Astrocyte of the cerebellum (primary cell): ENCODE measurements around the gene FANCM.

Source experiments
- DNase-seq: peaks from one replicate; pipeline ENCODE4 v3.0.0-alpha.2; 2011; ENCODE audit warnings: low read depth
- H3K4me3 ChIP-seq: 2 replicates; pipeline ENCODE4 v1.5.1; 2011; ENCODE audit warnings: mild to moderate bottlenecking, low read depth, low read length, moderate library complexity
- in situ Hi-C: cut with HindIII; loops from 2 replicates; pipeline ENCODE4 v1.10.0; 2017; ENCODE audit warnings: low sequenced_read_pairs
- TF ChIP-seq, protein P1 (sequence below): IDR thresholded peaks from 2 replicates; pipeline ENCODE4 v1.5.1; 2012; ENCODE audit warnings: low read length, low read depth, moderate library complexity, mild to moderate bottlenecking; ENCODE audit errors: missing control alignments

FANCM gene, protein sequence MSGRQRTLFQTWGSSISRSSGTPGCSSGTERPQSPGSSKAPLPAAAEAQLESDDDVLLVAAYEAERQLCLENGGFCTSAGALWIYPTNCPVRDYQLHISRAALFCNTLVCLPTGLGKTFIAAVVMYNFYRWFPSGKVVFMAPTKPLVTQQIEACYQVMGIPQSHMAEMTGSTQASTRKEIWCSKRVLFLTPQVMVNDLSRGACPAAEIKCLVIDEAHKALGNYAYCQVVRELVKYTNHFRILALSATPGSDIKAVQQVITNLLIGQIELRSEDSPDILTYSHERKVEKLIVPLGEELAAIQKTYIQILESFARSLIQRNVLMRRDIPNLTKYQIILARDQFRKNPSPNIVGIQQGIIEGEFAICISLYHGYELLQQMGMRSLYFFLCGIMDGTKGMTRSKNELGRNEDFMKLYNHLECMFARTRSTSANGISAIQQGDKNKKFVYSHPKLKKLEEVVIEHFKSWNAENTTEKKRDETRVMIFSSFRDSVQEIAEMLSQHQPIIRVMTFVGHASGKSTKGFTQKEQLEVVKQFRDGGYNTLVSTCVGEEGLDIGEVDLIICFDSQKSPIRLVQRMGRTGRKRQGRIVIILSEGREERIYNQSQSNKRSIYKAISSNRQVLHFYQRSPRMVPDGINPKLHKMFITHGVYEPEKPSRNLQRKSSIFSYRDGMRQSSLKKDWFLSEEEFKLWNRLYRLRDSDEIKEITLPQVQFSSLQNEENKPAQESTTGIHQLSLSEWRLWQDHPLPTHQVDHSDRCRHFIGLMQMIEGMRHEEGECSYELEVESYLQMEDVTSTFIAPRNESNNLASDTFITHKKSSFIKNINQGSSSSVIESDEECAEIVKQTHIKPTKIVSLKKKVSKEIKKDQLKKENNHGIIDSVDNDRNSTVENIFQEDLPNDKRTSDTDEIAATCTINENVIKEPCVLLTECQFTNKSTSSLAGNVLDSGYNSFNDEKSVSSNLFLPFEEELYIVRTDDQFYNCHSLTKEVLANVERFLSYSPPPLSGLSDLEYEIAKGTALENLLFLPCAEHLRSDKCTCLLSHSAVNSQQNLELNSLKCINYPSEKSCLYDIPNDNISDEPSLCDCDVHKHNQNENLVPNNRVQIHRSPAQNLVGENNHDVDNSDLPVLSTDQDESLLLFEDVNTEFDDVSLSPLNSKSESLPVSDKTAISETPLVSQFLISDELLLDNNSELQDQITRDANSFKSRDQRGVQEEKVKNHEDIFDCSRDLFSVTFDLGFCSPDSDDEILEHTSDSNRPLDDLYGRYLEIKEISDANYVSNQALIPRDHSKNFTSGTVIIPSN (N-terminal part only)

DNA sequence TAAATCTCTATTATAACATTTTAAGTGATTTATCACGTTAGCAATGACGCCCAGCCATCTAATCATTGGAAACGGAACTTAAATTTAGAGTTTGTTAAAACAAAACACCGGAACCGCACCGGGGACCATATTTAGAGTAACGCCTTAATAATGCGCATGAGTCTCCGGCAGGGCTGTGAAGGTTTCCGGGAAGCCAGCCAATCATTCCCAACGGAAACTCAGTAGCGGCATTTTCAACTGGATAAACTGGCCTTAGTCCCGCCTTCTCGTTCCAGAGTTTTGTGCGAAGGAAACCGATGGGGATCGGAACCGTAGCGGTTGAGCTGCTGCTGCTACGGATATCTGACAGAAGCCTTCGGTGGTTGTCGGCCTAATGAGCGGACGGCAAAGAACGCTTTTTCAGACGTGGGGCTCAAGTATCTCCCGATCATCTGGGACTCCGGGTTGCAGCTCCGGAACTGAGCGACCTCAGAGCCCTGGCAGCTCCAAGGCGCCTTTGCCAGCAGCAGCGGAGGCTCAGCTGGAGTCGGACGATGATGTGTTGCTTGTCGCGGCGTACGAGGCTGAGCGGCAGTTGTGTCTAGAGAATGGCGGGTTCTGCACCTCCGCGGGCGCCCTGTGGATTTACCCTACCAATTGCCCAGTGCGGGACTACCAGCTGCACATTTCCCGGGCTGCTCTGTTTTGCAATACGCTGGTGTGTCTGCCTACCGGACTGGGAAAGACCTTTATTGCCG lies at the start of gene FANCM:
Gene FANCM, plus strand, starts transcription at position 272 of the 737 bp plus-strand sequence. Its CDS starts 102 bp downstream, at position 374.
- peak; percentile 99 for DNase-seq
- TF ChIP-seq, protein P1, sequence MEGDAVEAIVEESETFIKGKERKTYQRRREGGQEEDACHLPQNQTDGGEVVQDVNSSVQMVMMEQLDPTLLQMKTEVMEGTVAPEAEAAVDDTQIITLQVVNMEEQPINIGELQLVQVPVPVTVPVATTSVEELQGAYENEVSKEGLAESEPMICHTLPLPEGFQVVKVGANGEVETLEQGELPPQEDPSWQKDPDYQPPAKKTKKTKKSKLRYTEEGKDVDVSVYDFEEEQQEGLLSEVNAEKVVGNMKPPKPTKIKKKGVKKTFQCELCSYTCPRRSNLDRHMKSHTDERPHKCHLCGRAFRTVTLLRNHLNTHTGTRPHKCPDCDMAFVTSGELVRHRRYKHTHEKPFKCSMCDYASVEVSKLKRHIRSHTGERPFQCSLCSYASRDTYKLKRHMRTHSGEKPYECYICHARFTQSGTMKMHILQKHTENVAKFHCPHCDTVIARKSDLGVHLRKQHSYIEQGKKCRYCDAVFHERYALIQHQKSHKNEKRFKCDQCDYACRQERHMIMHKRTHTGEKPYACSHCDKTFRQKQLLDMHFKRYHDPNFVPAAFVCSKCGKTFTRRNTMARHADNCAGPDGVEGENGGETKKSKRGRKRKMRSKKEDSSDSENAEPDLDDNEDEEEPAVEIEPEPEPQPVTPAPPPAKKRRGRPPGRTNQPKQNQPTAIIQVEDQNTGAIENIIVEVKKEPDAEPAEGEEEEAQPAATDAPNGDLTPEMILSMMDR = no peak
- peak within 1 kb of the TSS; percentile 79 for H3K4me3 ChIP-seq
- in situ Hi-C loops = loop anchor here (25.0 kb wide), 1 partner anchor 174 kb away; the partner anchor contains the start of genes KLHL28 and TOGARAM1

DNA sequence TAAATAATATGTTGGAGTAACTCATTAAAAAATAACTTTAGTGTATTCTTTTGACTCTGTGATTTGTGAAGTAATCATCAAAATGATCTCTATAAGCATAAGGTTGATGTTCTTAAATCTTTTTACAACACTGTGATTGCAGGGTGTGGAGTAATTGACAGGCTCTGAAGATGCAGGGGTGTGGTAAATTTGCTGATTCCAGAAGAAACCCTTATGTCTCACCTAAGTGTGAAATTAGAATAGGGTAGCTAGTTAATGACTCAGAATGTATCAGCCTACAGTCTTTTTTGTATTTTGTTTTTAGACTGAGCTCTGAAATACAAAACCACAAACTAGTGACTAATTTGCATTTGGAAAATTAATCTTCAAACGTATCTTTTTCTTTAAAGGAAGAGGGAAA lies 45.9 kb upstream of the FANCM start:
- TF ChIP-seq, protein P1 = no peak
- H3K4me3 ChIP-seq = no peak overlapping the region
- DNase-seq = peak; percentile 23
- in situ Hi-C loops = no loop called here

DNA sequence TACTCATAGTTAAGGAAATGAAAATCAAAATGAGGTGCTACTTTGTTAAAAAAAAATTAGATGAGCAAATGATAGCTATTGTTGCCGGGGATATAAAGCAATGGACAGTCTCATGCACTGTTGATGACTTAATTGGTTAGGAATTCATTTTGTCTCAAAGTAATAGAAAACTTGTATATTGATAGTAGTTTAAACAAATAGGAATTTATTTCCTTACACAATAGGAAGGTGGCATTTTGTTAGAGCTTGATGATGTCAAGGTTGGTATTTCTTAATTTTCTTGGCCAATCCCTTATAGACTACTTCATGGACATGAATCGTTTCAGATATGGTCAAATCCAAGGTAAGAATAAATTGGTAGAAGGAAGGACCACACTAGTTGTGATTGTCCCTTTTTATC lies 44.0 kb upstream of the FANCM start:
- in situ Hi-C loops = no loop called here
- no peak overlapping the region for H3K4me3 ChIP-seq
- TF ChIP-seq, protein P1 = no peak
- no peak for DNase-seq

DNA sequence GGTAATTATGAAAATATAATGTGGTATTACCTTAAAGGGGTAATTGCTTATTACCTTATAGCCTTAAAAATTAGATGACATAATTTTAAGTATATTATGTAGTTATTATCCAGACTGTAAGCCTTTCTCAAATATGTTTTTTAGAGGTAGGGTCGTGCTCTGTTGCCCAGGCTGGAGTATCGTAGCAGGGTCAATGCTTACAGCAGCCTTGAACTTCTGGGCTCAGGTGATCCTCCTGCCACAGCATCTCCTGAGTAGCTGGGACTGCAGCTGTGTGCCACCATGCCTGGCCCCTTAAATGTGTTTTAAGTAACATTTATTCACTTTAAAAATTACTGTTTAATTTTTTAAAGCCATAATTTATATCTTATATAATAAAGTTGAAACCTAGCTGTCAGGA lies 41.5 kb upstream of the FANCM start:
- no peak for DNase-seq
- TF ChIP-seq, protein P1 = no peak
- H3K4me3 ChIP-seq = no peak overlapping the region
- in situ Hi-C loops = no loop called here

DNA sequence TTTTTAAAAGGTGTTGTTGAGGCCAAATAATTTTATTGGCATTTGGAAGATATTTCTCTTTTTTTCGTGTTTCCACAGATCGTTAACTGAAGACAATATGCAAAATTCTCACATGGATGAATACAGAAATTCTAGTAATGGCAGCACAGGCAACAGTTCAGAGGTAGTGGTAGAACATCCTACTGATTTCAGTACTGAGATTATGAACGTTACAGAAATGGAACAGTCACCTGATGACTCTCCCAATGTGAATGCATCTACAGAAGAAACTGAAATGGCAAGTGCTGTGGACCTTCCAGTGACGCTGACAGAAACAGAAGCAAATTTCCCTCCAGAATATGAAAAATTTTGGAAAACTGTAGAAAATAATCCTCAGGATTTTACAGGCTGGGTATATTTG lies 40.6 kb upstream of the FANCM start:
- in situ Hi-C loops = no loop called here
- TF ChIP-seq, protein P1 = no peak
- H3K4me3 ChIP-seq = no peak overlapping the region
- no peak for DNase-seq

DNA sequence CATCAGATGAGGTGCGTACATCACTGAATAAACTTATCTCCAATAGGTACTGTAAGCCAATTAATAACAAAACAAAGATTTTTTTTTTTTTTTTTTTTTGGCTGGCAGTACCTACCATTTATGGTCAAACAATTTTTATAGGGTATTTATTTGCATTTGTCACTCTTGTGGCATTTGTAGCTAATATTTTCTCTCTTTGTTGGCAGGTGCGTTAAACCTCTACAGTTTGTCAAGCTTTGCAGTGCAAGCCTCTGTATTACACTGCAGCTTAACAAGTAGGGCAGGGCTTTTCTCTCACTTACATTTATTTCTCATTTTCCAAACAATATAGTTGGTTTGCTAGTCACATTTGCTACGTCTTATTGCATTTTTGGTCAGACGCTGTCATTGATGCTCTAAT lies 39.5 kb upstream of the FANCM start:
- H3K4me3 ChIP-seq = no peak overlapping the region
- in situ Hi-C loops = no loop called here
- DNase-seq = no peak
- TF ChIP-seq, protein P1 = no peak
